ENCODE measurements around the gene MR1. TPM values are rescaled to one million over a fixed set of nuclear protein-coding genes. Genes with fewer than 3 reads are reported as not detected.

MR1 gene
- polyA plus RNA-seq, 1 donor (not counting 4 experiments of a cell fraction or from before 2014, with no cell fraction given) = 32.3 TPM

- H3K4me1 ChIP-seq (ENCODE audit: control insufficient read depth, extremely low read depth, insufficient read depth, low read length) = peaks cover 31% of the 10 kb centered on the region
- no peak for TF ChIP-seq CTCF (optimal IDR thresholded peaks at IDR 0.05 in 1 of 3, IDR thresholded peaks at IDR 0.05 in 1 of 3, conservative IDR thresholded peaks at IDR 0.05 in 1 of 3; ENCODE audit: extremely low read depth in 1 of 3, insufficient read depth in 2 of 3, low read length in 3 of 3)
- no peak for TF ChIP-seq EZH2 (IDR thresholded peaks at IDR 0.05; ENCODE audit: low read length)
- H3K9me1 ChIP-seq (ENCODE audit: control insufficient read depth, extremely low read depth, insufficient read depth, low read length) = peaks cover 4% of the 10 kb centered on the region
- no peak overlapping the region for H3K27ac ChIP-seq (ENCODE audit: control insufficient read depth, insufficient read depth, low read length)
- peaks cover 25% of the 10 kb centered on the region for H4K20me1 ChIP-seq (ENCODE audit: control insufficient read depth, extremely low read depth, insufficient read depth, low read length)
- peak overlapping the region; percentile 98 for H3K4me2 ChIP-seq (ENCODE audit: control insufficient read depth, extremely low read depth, insufficient read depth, low read depth, low read length)
- H3K9me3 ChIP-seq (ENCODE audit: control insufficient read depth, low read depth, low read length) = no peaks in the 10 kb centered on the region
- H3K4me3 ChIP-seq (ENCODE audit: control insufficient read depth in 2 of 3, extremely low read depth in 1 of 3, insufficient read depth in 2 of 3, low read depth in 1 of 3, low read length in 3 of 3) = peak overlapping the region; percentile 81 to 96 (median 89)
- peak overlapping the region; percentile 97 for H3K9ac ChIP-seq (ENCODE audit: control insufficient read depth, extremely low read depth, insufficient read depth, low read length)
- H2AFZ ChIP-seq (ENCODE audit: control insufficient read depth, low read length) = no peak overlapping the region
- dilution Hi-C loops (cut with MboI; ENCODE audit: extremely low pct_ligation_motif_present, low sequenced_read_pairs) = loop anchor here (5.0 kb wide), 1 partner anchor 75 kb away; no protein-coding TSS in a partner anchor
- DNase-seq (ENCODE audit: low read depth, low spot score) (no peak), FAIRE-seq (no peak)
- H3K36me3 ChIP-seq (ENCODE audit: control insufficient read depth in 2 of 2, extremely low read depth in 1 of 2, insufficient read depth in 2 of 2, low read length in 2 of 2) = peaks cover 11 to 15% of the 10 kb centered on the region in 2 experiments
- H3K79me2 ChIP-seq (ENCODE audit: control insufficient read depth, insufficient read depth, low read length) = peaks cover 50% of the 10 kb centered on the region
- no peaks in the 10 kb centered on the region for H3K27me3 ChIP-seq (ENCODE audit: control insufficient read depth, extremely low read depth, insufficient read depth, low read length)
Measured at GRCh38 chr1:181092056-181092455, 58.3 kb downstream of the MR1 start.

- Histone ChIP-seq H3K27ac (ENCODE audit: control insufficient read depth, insufficient read depth, low read length) (no peak overlapping the region), H3K4me1 (ENCODE audit: control insufficient read depth, extremely low read depth, insufficient read depth, low read length) (peaks cover 22% of the 10 kb centered on the region), H3K36me3 (ENCODE audit: control insufficient read depth in 2 of 2, extremely low read depth in 1 of 2, insufficient read depth in 2 of 2, low read length in 2 of 2) (peaks cover 11 to 15% of the 10 kb centered on the region in 2 experiments), H3K4me3 (ENCODE audit: control insufficient read depth in 2 of 3, extremely low read depth in 1 of 3, insufficient read depth in 2 of 3, low read depth in 1 of 3, low read length in 3 of 3) (no peak overlapping the region), H3K79me2 (ENCODE audit: control insufficient read depth, insufficient read depth, low read length) (peaks cover 50% of the 10 kb centered on the region), H2AFZ (ENCODE audit: control insufficient read depth, low read length) (no peak overlapping the region), H3K9ac (ENCODE audit: control insufficient read depth, extremely low read depth, insufficient read depth, low read length) (no peak overlapping the region), H3K4me2 (ENCODE audit: control insufficient read depth, extremely low read depth, insufficient read depth, low read depth, low read length) (peak overlapping the region; percentile 98), H3K9me3 (ENCODE audit: control insufficient read depth, low read depth, low read length) (no peaks in the 10 kb centered on the region), H3K9me1 (ENCODE audit: control insufficient read depth, extremely low read depth, insufficient read depth, low read length) (peaks cover 2% of the 10 kb centered on the region), H4K20me1 (ENCODE audit: control insufficient read depth, extremely low read depth, insufficient read depth, low read length) (peaks cover 25% of the 10 kb centered on the region), H3K27me3 (ENCODE audit: control insufficient read depth, extremely low read depth, insufficient read depth, low read length) (no peaks in the 10 kb centered on the region)
- FAIRE-seq = no peak
- TF ChIP-seq EZH2 (IDR thresholded peaks at IDR 0.05; ENCODE audit: low read length) (no peak), CTCF (optimal IDR thresholded peaks at IDR 0.05 in 1 of 3, IDR thresholded peaks at IDR 0.05 in 1 of 3, conservative IDR thresholded peaks at IDR 0.05 in 1 of 3; ENCODE audit: extremely low read depth in 1 of 3, insufficient read depth in 2 of 3, low read length in 3 of 3) (no peak)
- no peak for DNase-seq (ENCODE audit: low read depth, low spot score)
- dilution Hi-C loops (cut with MboI; ENCODE audit: extremely low pct_ligation_motif_present, low sequenced_read_pairs) = loop anchor here (5.0 kb wide), 1 partner anchor 74 kb away; no protein-coding TSS in a partner anchor
Measured at GRCh38 chr1:181092883-181093458, 59.2 kb downstream of the MR1 start.
